ENCODE data around the gene PPFIA3.

Gene PPFIA3

GRCh38 chr19:49190781-49191180 lies 71.4 kb downstream of the PPFIA3 start:
- no peaks in the 10 kb centered on the region for H3K79me2 ChIP-seq (ENCODE audit: low read length)
- H3K27ac ChIP-seq (ENCODE audit: low read length) = no peak overlapping the region
- TF ChIP-seq EZH2phosphoT487 (IDR thresholded peaks at IDR 0.05; ENCODE audit: low read length) (no peak), EZH2 (optimal IDR thresholded peaks at IDR 0.05; ENCODE audit: low read depth, low read length) (no peak), CTCF (IDR thresholded peaks at IDR 0.05; ENCODE audit: low read length) (no peak)

GRCh38 chr19:49193822-49194394 lies 74.6 kb downstream of the PPFIA3 start:
- no peak for TF ChIP-seq EZH2phosphoT487 (IDR thresholded peaks at IDR 0.05; ENCODE audit: low read length)
- no peak for TF ChIP-seq CTCF (IDR thresholded peaks at IDR 0.05; ENCODE audit: low read length)
- no peak for TF ChIP-seq EZH2 (optimal IDR thresholded peaks at IDR 0.05; ENCODE audit: low read depth, low read length)
- no peak overlapping the region for H3K4me2 ChIP-seq (ENCODE audit: low read depth, low read length)
- H3K27me3 ChIP-seq (replicated peaks; ENCODE audit: insufficient read depth, low read length) = peaks cover 55% of the 10 kb centered on the region
- H3K27ac ChIP-seq (ENCODE audit: low read length) = no peak overlapping the region
- no peaks in the 10 kb centered on the region for H3K79me2 ChIP-seq (ENCODE audit: low read length)
- no peaks in the 10 kb centered on the region for H3K36me3 ChIP-seq (replicated peaks; ENCODE audit: insufficient read depth, low read length)
- no peaks in the 10 kb centered on the region for H4K20me1 ChIP-seq (ENCODE audit: insufficient read depth, low read length)
- DNase-seq = no peak
- no peaks in the 10 kb centered on the region for H3K9me3 ChIP-seq (replicated peaks; ENCODE audit: insufficient read depth, low read length)
- H3K9ac ChIP-seq (ENCODE audit: low read length) = no peak overlapping the region
- H2AFZ ChIP-seq (ENCODE audit: low read length) = no peak overlapping the region
- H3K4me1 ChIP-seq (ENCODE audit: low read length) = no peaks in the 10 kb centered on the region
- H3F3A ChIP-seq (ENCODE audit: insufficient read depth, low read length) = no peaks in the 10 kb centered on the region
- H3K4me3 ChIP-seq (ENCODE audit: low read length) = no peak overlapping the region
- H3K9me2 ChIP-seq (replicated peaks; ENCODE audit: insufficient read depth, low read length) = no peaks in the 10 kb centered on the region

More at GRCh38 chr19:49190781-49191180, 71.4 kb downstream of the PPFIA3 start:
- Histone ChIP-seq H2AFZ (ENCODE audit: low read length) (no peak overlapping the region), H3F3A (ENCODE audit: insufficient read depth, low read length) (no peaks in the 10 kb centered on the region), H3K9ac (ENCODE audit: low read length) (no peak overlapping the region), H3K4me2 (ENCODE audit: low read depth, low read length) (no peak overlapping the region), H3K4me1 (ENCODE audit: low read length) (no peaks in the 10 kb centered on the region), H4K20me1 (ENCODE audit: insufficient read depth, low read length) (no peaks in the 10 kb centered on the region), H3K9me2 (replicated peaks; ENCODE audit: insufficient read depth, low read length) (no peaks in the 10 kb centered on the region), H3K27me3 (replicated peaks; ENCODE audit: insufficient read depth, low read length) (peaks cover 57% of the 10 kb centered on the region), H3K36me3 (replicated peaks; ENCODE audit: insufficient read depth, low read length) (no peaks in the 10 kb centered on the region), H3K9me3 (replicated peaks; ENCODE audit: insufficient read depth, low read length) (no peaks in the 10 kb centered on the region), H3K4me3 (ENCODE audit: low read length) (no peak overlapping the region)
- DNase-seq = no peak

GRCh38 chr19:49194408-49194807 lies 75.1 kb downstream of the PPFIA3 start:
- Histone ChIP-seq H3K79me2 (ENCODE audit: low read length) (no peaks in the 10 kb centered on the region), H3K9me2 (replicated peaks; ENCODE audit: insufficient read depth, low read length) (no peaks in the 10 kb centered on the region), H2AFZ (ENCODE audit: low read length) (no peak overlapping the region), H3K4me3 (ENCODE audit: low read length) (no peak overlapping the region), H3K27ac (ENCODE audit: low read length) (no peak overlapping the region), H3F3A (ENCODE audit: insufficient read depth, low read length) (no peaks in the 10 kb centered on the region), H3K9ac (ENCODE audit: low read length) (no peak overlapping the region), H3K9me3 (replicated peaks; ENCODE audit: insufficient read depth, low read length) (no peaks in the 10 kb centered on the region), H3K36me3 (replicated peaks; ENCODE audit: insufficient read depth, low read length) (no peaks in the 10 kb centered on the region), H4K20me1 (ENCODE audit: insufficient read depth, low read length) (no peaks in the 10 kb centered on the region), H3K27me3 (replicated peaks; ENCODE audit: insufficient read depth, low read length) (peaks cover 50% of the 10 kb centered on the region), H3K4me2 (ENCODE audit: low read depth, low read length) (no peak overlapping the region), H3K4me1 (ENCODE audit: low read length) (no peaks in the 10 kb centered on the region)
- DNase-seq = no peak
- no peak for TF ChIP-seq CTCF (IDR thresholded peaks at IDR 0.05; ENCODE audit: low read length)
- no peak for TF ChIP-seq EZH2 (optimal IDR thresholded peaks at IDR 0.05; ENCODE audit: low read depth, low read length)
- no peak for TF ChIP-seq EZH2phosphoT487 (IDR thresholded peaks at IDR 0.05; ENCODE audit: low read length)
